Astrocyte of the cerebellum (primary cell): ENCODE data around the gene USP32.

Experiments
- DNase-seq: peaks from one replicate; pipeline ENCODE4 v3.0.0-alpha.2; 2011; ENCODE audit warnings: low read depth
- H3K4me3 ChIP-seq: 2 replicates; pipeline ENCODE4 v1.5.1; 2011; ENCODE audit warnings: mild to moderate bottlenecking, low read depth, low read length, moderate library complexity
- CTCF ChIP-seq: IDR thresholded peaks from 2 replicates; pipeline ENCODE4 v1.5.1; 2012; ENCODE audit warnings: low read length, low read depth, moderate library complexity, mild to moderate bottlenecking; ENCODE audit errors: missing control alignments
- in situ Hi-C: cut with HindIII; loops from 2 replicates; pipeline ENCODE4 v1.10.0; 2017; ENCODE audit warnings: low sequenced_read_pairs

USP32 gene

GRCh38 chr17:60292697-60293096, 99.2 kb downstream of the USP32 start:
- no peak for DNase-seq
- in situ Hi-C loops: no loop called here
- no peak overlapping the region for H3K4me3 ChIP-seq

GRCh38 chr17:60284709-60285108, 107.2 kb downstream of the USP32 start:
- no peak for DNase-seq
- no peak overlapping the region for H3K4me3 ChIP-seq
- no peak for TF ChIP-seq CTCF
- in situ Hi-C loops: no loop called here

More at GRCh38 chr17:60292697-60293096, 99.2 kb downstream of the USP32 start:
- no peak for TF ChIP-seq CTCF

GRCh38 chr17:60283816-60284215, 108.1 kb downstream of the USP32 start:
- in situ Hi-C loops: no loop called here
- no peak overlapping the region for H3K4me3 ChIP-seq
- DNase-seq: no peak
- TF ChIP-seq CTCF: no peak

- no peak for TF ChIP-seq CTCF
- in situ Hi-C loops: no loop called here
These were observed 111.3 kb downstream of the USP32 start for GRCh38 chr17:60280673-60281072.

GRCh38 chr17:60278237-60278636, 113.7 kb downstream of the USP32 start:
- no peak for TF ChIP-seq CTCF
- H3K4me3 ChIP-seq: no peak overlapping the region
- in situ Hi-C loops: no loop called here
- no peak for DNase-seq

More at GRCh38 chr17:60280673-60281072, 111.3 kb downstream of the USP32 start:
- no peak for DNase-seq
- no peak overlapping the region for H3K4me3 ChIP-seq

- TF ChIP-seq CTCF: no peak
- H3K4me3 ChIP-seq: no peak overlapping the region
- in situ Hi-C loops: no loop called here
- DNase-seq: no peak
These were observed 114.7 kb downstream of the USP32 start for GRCh38 chr17:60277258-60277657.

- in situ Hi-C loops: no loop called here
These were observed 122.5 kb downstream of the USP32 start for GRCh38 chr17:60269417-60269816.

More at GRCh38 chr17:60269417-60269816, 122.5 kb downstream of the USP32 start:
- TF ChIP-seq CTCF: no peak
- H3K4me3 ChIP-seq: no peak overlapping the region
- DNase-seq: no peak
